ENCODE data around the gene SCAMP4. TPM values are rescaled to one million over a fixed set of nuclear protein-coding genes. Genes with fewer than 3 reads are reported as not detected.

Gene SCAMP4
- total and polyA plus RNA-seq, 2 of the 13 experiments (the other 11 are each of a cell fraction or from before 2014, with no cell fraction given) = 10.7 to 13.7 TPM

DNA sequence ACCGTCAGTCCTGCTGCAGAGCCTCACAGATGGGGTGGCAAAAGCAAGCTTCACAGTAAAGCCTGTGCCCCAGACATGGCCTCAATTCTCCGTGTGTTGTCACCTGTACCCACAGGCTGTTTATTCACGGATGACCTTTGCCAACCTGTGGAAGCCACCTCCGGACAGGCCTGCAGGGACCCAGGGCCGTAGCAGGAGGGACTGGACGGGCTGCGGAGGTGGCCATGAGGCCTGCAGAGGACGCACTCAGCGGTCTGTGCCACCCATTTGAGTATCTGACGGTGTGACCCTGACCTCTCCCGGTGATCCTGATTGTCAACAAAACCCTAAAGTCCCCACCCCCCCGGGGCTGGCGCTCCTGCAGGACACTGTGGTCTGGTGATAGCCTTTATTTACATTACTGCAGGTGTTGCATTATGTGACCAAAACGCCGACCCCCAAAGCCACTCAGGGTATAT is 34.0 kb upstream of the SCAMP4 start (continued):
- TF ChIP-seq, protein P1, sequence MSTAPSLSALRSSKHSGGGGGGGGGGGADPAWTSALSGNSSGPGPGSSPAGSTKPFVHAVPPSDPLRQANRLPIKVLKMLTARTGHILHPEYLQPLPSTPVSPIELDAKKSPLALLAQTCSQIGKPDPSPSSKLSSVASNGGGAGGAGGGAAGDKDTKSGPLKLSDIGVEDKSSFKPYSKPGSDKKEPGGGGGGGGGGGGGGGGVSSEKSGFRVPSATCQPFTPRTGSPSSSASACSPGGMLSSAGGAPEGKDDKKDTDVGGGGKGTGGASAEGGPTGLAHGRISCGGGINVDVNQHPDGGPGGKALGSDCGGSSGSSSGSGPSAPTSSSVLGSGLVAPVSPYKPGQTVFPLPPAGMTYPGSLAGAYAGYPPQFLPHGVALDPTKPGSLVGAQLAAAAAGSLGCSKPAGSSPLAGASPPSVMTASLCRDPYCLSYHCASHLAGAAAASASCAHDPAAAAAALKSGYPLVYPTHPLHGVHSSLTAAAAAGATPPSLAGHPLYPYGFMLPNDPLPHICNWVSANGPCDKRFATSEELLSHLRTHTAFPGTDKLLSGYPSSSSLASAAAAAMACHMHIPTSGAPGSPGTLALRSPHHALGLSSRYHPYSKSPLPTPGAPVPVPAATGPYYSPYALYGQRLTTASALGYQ (CRISPR knock-in tag; IDR thresholded peaks at IDR 0.05) = peak; percentile 78
- TF ChIP-seq HMG20A (CRISPR knock-in tag; IDR thresholded peaks at IDR 0.05; ENCODE audit: borderline replicate concordance) (peak; percentile 39; the same call in 1 of the 2 replicates), ZMYM2 (CRISPR knock-in tag; IDR thresholded peaks at IDR 0.05) (peak; percentile 52; the same call in 1 of the 2 replicates), SUZ12 (IDR thresholded peaks at IDR 0.05; ENCODE audit: low read depth, low read length) (no peak), ZNF572 (CRISPR knock-in tag; IDR thresholded peaks at IDR 0.05) (peak; percentile 62; the same call in 1 of the 2 replicates), BCL6 (CRISPR knock-in tag; IDR thresholded peaks at IDR 0.05) (peak; percentile 46; the same call in 1 of the 2 replicates), ZNF615 (CRISPR knock-in tag; IDR thresholded peaks at IDR 0.05; ENCODE audit: borderline replicate concordance) (no peak), CEBPG (CRISPR knock-in tag; IDR thresholded peaks at IDR 0.05) (0 out of 2 replicates have a peak, but pooled peaks have one; percentile 30), SALL1 (CRISPR knock-in tag; IDR thresholded peaks at IDR 0.05) (peak; percentile 84), ZNF605 (CRISPR knock-in tag; IDR thresholded peaks at IDR 0.05) (no peak; the same call in 1 of the 2 replicates), ZNF260 (CRISPR knock-in tag; IDR thresholded peaks at IDR 0.05; ENCODE audit: borderline replicate concordance, low read depth) (no peak), MBD4 (IDR thresholded peaks at IDR 0.05; ENCODE audit: borderline replicate concordance, low read length) (no peak)
- TF ChIP-seq, protein P2, sequence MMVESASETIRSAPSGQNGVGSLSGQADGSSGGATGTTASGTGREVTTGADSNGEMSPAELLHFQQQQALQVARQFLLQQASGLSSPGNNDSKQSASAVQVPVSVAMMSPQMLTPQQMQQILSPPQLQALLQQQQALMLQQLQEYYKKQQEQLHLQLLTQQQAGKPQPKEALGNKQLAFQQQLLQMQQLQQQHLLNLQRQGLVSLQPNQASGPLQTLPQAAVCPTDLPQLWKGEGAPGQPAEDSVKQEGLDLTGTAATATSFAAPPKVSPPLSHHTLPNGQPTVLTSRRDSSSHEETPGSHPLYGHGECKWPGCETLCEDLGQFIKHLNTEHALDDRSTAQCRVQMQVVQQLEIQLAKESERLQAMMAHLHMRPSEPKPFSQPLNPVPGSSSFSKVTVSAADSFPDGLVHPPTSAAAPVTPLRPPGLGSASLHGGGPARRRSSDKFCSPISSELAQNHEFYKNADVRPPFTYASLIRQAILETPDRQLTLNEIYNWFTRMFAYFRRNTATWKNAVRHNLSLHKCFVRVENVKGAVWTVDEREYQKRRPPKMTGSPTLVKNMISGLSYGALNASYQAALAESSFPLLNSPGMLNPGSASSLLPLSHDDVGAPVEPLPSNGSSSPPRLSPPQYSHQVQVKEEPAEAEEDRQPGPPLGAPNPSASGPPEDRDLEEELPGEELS (CRISPR knock-in tag; IDR thresholded peaks at IDR 0.05) = peak; percentile 94
- TF ChIP-seq, protein P3, sequence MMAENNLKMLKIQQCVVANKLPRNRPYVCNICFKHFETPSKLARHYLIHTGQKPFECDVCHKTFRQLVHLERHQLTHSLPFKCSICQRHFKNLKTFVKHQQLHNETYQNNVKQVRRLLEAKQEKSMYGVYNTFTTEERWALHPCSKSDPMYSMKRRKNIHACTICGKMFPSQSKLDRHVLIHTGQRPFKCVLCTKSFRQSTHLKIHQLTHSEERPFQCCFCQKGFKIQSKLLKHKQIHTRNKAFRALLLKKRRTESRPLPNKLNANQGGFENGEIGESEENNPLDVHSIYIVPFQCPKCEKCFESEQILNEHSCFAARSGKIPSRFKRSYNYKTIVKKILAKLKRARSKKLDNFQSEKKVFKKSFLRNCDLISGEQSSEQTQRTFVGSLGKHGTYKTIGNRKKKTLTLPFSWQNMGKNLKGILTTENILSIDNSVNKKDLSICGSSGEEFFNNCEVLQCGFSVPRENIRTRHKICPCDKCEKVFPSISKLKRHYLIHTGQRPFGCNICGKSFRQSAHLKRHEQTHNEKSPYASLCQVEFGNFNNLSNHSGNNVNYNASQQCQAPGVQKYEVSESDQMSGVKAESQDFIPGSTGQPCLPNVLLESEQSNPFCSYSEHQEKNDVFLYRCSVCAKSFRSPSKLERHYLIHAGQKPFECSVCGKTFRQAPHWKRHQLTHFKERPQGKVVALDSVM (CRISPR knock-in tag; IDR thresholded peaks at IDR 0.05) = peak; percentile 59; the same call in 1 of the 2 replicates
- TF ChIP-seq, protein P4, sequence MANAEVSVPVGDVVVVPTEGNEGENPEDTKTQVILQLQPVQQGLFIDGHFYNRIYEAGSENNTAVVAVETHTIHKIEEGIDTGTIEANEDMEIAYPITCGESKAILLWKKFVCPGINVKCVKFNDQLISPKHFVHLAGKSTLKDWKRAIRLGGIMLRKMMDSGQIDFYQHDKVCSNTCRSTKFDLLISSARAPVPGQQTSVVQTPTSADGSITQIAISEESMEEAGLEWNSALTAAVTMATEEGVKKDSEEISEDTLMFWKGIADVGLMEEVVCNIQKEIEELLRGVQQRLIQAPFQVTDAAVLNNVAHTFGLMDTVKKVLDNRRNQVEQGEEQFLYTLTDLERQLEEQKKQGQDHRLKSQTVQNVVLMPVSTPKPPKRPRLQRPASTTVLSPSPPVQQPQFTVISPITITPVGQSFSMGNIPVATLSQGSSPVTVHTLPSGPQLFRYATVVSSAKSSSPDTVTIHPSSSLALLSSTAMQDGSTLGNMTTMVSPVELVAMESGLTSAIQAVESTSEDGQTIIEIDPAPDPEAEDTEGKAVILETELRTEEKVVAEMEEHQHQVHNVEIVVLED (CRISPR knock-in tag; IDR thresholded peaks at IDR 0.05; ENCODE audit: borderline replicate concordance) = peak; percentile 59; the same call in 1 of the 2 replicates
- TF ChIP-seq, protein P5, sequence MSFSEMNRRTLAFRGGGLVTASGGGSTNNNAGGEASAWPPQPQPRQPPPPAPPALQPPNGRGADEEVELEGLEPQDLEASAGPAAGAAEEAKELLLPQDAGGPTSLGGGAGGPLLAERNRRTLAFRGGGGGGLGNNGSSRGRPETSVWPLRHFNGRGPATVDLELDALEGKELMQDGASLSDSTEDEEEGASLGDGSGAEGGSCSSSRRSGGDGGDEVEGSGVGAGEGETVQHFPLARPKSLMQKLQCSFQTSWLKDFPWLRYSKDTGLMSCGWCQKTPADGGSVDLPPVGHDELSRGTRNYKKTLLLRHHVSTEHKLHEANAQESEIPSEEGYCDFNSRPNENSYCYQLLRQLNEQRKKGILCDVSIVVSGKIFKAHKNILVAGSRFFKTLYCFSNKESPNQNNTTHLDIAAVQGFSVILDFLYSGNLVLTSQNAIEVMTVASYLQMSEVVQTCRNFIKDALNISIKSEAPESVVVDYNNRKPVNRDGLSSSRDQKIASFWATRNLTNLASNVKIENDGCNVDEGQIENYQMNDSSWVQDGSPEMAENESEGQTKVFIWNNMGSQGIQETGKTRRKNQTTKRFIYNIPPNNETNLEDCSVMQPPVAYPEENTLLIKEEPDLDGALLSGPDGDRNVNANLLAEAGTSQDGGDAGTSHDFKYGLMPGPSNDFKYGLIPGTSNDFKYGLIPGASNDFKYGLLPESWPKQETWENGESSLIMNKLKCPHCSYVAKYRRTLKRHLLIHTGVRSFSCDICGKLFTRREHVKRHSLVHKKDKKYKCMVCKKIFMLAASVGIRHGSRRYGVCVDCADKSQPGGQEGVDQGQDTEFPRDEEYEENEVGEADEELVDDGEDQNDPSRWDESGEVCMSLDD (CRISPR knock-in tag; IDR thresholded peaks at IDR 0.05; ENCODE audit: borderline replicate concordance) = 0 out of 2 replicates have a peak, but pooled peaks have one; percentile 47

All from HepG2 (cell line).